Fibroblast of pulmonary artery (primary cell): ENCODE results near the gene CBLN3.

Experiments used
- DNase-seq: peaks from one replicate; pipeline ENCODE4 v3.0.0-alpha.2; 2010; ENCODE audit warnings: low read depth
- H3K4me3 ChIP-seq: replicated peaks from 2 replicates; pipeline ENCODE4 v1.5.1; 2011; ENCODE audit warnings: low read depth, mild to moderate bottlenecking, control low read depth, low read length, moderate library complexity
- TF ChIP-seq, protein P1 (sequence below): IDR thresholded peaks from 2 replicates; pipeline ENCODE4 v1.5.1; 2011; ENCODE audit warnings: mild to moderate bottlenecking, control low read depth, low read length, inconsistent platforms; ENCODE audit errors: missing control alignments

CBLN3 gene

DNA sequence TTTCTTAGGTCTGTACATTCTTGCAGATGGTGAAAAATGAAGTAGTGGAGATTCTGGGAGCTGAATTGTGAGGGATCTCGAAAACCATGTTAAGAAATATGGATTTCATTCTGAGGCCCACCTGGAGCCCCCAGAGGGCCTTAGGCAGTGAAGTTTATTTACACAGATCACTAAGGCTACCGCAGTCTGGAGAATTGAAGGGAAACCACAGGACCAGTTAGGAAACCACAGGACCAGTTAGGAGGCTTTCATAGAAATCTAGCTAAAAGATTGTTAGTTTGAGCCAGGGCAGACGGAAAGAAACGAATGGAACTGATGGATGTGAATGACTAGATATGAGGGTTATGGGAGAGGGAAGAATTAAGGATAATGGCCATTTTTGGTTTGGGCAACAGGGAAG is 7.2 kb downstream of the CBLN3 start:
- no peak for DNase-seq
- H3K4me3 ChIP-seq, result no peak overlapping the region
- TF ChIP-seq, protein P1, sequence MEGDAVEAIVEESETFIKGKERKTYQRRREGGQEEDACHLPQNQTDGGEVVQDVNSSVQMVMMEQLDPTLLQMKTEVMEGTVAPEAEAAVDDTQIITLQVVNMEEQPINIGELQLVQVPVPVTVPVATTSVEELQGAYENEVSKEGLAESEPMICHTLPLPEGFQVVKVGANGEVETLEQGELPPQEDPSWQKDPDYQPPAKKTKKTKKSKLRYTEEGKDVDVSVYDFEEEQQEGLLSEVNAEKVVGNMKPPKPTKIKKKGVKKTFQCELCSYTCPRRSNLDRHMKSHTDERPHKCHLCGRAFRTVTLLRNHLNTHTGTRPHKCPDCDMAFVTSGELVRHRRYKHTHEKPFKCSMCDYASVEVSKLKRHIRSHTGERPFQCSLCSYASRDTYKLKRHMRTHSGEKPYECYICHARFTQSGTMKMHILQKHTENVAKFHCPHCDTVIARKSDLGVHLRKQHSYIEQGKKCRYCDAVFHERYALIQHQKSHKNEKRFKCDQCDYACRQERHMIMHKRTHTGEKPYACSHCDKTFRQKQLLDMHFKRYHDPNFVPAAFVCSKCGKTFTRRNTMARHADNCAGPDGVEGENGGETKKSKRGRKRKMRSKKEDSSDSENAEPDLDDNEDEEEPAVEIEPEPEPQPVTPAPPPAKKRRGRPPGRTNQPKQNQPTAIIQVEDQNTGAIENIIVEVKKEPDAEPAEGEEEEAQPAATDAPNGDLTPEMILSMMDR, result no peak

DNA sequence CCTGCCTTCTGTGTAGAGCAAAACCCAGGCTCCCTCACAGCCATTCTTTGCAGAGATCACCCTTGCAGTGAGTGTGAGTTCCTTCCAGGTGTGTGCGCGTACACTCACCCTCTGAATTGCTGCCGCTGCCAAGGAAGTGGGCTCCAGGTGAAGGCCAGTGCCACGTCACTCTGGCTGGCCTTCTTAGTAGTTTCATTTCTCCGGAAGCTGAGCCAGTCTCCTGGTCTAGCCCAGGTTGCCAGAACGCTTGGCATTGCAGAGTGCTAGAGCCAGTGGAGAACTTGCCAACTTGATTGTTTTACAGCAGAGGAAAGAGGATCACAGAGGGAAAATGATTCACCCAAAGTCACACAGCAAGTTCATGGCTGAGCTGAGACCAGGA is 11.0 kb downstream of the CBLN3 start:
- peak; percentile 40 for DNase-seq
- H3K4me3 ChIP-seq, result no peak overlapping the region
- TF ChIP-seq, protein P1, result no peak

DNA sequence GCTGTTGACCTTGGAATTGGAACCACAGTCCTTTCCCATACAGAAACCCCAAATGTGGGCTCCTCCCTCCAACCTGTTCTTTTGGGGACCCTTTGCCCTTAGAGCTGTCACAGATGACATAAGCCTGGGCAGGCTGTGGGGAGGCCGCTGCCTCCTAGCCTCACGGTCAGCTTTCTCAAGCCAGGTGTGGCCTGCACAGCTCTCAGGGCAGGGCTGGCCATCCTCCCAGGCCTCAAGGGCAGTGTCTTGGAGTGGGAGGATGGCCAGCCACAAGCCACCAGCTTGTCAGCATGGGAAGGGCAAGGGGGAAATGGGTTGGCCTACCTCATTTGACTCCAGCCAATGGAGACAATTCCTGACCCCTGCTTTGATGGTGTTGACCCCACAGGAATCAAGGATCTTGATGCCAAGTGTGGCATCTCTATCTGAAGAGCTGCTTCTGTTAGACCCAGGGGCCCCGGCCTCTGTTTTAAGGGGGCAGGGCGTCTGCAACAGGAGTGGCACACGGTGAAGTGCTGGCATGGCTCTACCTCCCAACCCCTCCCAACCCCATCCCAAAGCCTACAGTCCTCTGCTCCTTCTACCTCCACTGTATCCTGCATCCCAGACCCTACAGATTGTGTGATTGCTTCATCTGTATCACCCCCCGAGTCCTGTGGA is 11.5 kb downstream of the CBLN3 start:
- H3K4me3 ChIP-seq, result no peak overlapping the region
- no peak for DNase-seq
- TF ChIP-seq, protein P1, result no peak

DNA sequence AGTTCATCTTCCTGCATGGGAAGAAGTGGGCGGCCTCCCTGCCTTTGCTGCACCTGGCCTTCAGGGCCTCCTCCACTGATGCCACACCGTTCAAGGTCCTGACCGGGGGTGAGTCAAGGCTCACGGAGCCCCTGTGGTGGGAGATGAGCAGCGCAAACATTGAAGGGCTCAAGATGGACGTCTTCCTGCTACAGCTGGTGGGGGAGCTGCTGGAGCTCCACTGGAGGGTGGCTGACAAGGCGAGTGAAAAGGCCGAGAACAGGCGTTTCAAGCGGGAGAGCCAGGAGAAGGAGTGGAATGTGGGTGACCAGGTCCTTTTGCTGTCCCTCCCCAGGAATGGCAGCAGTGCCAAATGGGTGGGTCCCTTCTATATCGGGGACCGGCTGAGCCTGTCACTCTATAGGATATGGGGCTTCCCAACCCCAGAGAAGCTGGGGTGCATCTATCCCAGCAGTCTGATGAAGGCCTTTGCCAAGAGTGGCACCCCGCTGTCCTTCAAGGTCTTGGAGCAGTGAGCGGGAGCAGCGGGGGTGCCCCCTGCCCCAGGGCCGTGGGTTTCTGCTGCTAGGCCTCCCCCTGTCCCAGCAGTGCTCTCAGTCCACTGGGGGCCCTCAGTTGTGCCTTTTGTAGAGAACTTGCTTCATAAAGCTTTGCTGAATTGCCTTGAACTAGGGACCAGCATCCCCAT is 12.4 kb downstream of the CBLN3 start:
- DNase-seq, result no peak
- TF ChIP-seq, protein P1, result no peak
- no peak overlapping the region for H3K4me3 ChIP-seq

DNA sequence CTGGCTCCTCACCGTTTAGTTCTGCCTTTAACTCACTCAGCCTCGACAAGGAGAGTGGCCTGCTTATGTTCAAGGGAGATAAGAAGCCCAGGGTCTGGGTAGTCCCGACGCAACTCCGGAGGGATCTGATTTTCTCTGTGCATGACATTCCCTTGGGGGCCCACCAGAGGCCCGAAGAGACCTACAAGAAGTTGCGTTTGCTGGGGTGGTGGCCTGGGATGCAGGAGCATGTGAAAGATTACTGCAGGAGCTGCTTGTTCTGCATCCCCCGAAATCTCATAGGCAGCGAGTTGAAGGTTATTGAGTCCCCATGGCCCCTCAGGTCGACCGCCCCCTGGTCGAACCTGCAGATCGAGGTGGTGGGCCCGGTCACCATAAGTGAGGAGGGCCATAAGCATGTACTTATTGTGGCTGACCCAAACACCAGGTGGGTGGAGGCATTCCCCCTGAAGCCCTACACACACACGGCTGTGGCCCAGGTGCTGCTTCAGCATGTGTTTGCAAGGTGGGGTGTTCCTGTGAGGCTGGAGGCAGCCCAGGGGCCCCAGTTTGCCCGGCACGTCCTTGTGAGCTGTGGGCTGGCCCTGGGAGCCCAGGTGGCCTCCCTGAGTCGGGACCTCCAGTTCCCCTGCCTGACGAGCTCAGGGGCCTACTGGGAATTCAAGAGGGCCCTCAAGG is 13.1 kb downstream of the CBLN3 start:
- TF ChIP-seq, protein P1, result no peak
- H3K4me3 ChIP-seq, result no peak overlapping the region
- DNase-seq, result no peak

DNA sequence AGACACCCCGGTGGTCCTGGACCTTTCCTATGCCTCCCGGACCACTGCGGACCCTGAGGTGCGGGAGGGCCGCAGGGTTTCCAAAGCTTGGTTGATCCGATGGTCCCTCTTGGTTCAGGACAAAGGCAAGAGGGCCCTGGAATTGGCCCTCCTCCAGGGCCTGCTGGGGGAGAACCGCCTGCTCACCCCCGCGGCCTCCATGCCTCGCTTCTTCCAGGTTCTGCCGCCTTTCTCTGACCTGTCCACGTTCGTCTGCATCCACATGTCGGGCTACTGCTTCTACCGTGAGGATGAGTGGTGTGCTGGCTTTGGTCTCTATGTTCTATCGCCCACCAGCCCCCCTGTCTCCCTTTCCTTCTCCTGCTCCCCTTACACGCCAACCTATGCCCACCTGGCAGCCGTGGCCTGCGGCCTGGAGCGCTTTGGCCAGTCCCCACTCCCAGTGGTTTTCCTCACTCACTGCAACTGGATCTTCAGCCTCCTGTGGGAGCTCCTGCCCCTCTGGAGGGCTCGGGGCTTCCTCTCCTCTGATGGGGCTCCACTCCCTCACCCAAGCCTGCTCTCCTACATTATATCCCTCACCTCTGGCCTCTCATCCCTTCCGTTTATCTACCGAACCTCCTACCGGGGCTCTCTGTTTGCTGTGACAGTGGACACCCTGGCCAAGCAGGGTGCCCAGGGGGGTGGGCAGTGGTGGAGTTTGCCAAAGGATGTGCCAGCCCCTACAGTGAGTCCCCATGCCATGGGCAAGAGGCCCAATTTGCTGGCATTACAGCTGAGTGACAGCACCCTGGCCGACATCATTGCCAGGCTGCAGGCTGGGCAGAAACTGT is 13.8 kb downstream of the CBLN3 start:
- no peak for DNase-seq
- TF ChIP-seq, protein P1, result no peak
- H3K4me3 ChIP-seq, result no peak overlapping the region
